Measurements from ENCODE around the gene NFATC2.
"Not testable (repeated sequence)": the region's sequence is repeated elsewhere in the genome, so short reads cannot be mapped to it uniquely, and the experiment has no call there.

The NFATC2 gene

DNA sequence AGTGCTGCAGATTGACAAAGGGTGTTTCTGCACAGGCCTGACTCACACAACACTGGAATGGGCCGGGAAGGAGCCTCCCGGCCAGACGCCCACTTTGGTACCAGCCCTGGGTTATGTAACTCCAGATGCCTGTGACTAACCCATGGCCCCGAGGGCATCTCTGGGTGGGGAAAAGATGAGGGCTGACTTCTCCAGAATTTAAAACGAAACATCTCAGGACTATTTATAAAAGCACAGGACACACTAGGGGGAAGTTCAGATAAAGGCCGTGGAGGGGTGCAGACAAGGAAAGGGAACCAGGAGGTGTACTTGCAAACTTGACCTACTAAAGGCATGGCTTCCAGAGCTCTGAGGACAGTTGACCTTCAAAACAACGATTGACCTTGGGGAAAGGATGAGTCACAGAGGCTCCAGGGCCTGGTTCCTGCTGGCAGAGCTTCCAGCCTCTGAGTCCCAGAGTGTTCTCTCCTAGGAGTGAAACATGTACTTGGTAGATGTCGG, 196.9 kb downstream of the NFATC2 start:
- no peak for DNase-seq

DNA sequence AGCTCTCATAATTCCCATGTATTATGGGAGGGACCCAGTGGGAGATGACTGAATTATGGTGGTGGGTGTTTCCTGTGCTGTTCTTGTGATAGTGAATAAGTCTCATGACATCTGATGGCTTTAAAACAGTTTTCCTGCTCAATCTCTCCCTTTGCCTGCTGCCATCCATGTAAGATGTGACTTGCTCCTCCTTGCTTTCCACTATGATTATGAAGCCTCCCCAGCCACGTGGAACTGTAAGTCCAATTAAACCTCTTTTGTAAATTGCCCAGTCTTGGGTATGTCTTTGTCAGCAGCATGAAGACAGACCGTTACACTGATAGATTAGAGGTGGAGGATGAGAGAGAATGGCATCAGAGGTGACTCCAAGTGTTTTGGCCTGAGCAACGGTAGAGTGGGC, 198.7 kb downstream of the NFATC2 start:
- DNase-seq, result not testable (repeated sequence)

DNA sequence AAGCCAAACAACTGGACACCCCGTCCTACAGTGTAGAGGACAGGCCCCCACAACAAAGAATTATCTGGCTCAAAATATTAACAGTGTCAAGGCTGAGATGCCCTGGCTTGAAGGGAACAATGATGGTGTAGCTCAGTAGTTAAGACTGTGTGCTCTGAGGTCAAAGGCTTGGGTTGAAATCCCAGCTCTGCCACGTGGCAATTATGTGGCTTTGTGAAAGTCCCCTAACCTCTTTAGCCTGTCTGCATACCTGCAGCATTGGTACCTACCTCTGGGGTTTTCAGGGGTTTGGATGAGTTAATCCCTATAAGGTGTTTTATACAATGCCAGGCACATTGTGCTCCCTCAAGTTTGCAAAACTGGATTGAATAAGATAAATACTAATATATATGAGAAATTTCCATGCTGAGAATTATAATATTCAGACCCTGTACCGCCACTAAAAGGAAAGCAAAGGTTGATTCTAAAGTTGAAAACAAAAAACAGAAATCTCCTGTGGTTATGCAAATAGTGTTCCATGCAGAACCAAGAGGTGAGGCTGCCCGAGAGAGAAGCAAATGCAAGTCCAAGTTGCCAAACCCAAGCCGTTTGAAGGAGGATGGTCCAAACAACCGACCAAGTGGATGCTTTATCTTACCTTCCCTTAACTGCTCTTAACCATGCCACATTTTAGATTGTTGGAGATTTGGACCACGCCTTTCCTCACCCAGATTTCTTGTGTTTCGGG, 199.8 kb downstream of the NFATC2 start:
- no peak for DNase-seq

DNA sequence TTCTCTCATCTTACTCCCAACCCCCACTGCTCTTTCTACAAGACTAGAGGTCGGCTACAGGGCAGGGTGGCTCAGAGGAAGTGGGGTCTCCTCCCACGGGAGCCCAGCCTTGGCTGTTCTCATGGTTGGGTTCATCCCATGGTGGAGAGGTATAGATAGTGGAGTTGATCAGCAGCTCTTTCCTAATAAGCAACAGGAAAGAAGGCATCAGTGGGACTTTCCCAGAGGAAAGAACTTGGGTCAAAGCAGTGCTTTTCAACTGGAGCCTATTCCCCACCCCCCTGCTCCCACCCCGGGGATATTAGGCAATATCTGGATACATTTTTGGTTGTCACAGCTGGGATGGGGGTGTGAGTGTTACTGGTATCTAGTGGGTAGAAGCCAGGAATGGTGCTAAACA, 200.9 kb downstream of the NFATC2 start:
- DNase-seq, result no peak

DNA sequence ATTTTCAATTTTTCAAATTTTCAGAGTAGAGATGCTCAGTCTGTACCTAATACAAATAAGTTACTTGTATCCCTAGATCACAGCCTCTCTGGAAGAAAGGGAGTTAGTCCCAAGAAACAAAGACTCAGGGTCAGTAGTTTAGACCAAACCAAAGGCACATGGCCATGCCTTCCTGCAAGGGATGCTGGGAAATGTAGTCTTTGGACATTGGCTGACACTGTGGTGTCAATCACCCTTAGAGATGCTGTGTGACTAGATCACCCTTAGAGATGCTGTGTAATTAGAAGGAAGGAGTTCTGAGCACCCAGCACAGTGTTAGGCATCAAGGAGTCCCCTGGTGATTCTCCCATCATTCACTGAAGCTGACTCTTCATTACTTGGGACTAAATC, 202.1 kb downstream of the NFATC2 start:
- no peak for DNase-seq

DNA sequence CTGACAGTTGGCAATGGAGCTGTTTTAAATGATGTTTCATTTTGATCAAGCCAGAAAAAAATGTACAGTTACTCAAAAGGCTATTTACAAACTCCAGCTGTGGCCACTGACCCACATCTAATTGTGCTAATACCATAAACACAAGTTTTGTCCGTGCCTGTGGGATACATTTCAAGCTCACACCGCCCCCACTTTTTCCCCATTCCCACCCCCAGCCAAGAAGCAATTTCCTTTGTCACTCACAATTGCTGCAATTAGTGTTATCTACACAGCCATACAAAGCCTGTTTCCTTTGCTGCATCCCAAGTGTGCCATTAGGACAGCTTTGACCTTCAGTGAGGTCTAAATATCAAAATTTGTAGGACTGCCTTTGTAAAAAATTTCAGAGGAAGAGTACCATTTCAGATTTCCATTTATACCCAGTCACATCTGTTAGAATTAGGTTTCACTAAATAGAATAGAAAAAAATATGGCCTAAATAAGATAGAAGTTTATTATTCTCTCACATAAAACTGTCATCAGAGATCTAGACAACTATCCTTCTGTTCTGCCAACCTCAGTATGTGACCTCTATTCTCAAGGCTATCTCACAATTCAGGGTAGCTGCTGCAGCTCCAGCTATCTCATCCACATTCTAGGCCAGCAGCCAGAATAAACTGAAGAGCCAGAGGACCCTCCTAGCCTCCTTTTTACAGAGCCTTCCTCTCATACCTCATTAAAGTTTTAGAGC, 202.6 kb downstream of the NFATC2 start:
- DNase-seq, result no peak

DNA sequence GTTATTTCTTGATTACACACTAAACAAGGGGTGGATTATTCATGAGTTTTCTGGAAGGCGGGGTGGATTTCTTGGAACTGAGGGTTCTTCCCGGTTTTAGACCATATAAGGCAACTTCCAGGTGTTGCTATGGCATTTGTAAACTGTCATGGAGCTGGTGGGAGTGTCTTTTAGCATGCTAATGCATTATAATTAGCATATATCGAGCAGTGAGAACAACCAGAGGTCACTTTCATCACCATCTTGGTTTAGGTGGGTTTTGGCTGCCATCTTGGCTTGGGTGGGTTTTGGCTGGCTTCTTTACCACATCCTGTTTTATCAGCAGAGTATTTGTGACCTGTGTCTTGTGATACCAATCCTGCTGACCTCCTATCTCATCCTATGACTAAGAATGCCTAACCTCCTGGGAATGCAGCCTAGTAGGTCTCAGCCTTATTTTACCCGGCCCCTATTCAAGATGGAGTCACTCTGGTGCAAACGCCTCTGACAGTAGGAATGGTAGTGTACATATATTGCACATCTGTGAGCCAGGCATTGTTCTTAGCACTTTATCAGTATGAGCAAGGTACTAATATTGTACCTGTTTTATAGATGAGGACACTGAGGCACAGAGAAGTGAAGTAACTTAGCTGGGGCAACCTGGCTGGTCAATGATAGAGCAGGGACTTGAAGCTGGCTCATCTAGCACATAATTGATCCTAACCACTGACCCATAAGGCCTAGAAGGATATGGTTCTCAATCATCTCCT, 203.7 kb downstream of the NFATC2 start:
- no peak for DNase-seq

DNA sequence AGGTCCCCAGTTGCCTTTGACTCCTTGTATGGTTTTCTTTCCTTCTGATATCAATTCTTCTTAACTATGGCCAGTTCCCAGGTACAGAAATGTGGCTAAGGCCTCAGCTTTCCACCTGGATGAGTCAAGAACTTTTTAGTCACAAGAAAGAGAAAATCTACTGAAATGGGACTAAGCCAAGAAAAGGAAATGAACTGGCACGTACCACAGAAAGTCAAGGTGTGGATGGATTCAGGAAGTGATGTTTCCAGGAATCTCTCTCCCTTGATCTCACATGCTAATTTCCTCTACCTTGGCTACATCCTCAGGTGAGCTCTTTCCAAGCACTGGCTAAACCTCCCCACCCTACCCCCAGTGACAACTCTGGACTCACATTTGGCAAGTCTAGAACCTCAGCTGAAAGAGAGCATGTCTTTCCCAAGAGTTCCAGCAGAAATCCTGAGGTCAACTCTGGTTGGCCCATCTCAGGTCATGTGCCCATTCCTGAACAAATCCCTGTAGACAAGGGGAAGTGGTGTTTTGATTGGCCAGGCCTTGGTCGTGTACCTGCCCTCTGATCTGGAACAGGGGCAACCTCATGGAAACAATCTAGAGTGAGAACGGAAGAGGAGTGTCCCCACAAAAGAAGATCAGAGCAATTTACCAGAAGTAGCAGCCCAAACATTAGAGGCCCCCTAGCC, 205.3 kb downstream of the NFATC2 start:
- no peak for DNase-seq

All from NCI-H510A treated with DMSO at 0.1 percent for 48 hours (cell line).